ENCODE measurements around the gene RASSF8.

RASSF8 gene

DNA sequence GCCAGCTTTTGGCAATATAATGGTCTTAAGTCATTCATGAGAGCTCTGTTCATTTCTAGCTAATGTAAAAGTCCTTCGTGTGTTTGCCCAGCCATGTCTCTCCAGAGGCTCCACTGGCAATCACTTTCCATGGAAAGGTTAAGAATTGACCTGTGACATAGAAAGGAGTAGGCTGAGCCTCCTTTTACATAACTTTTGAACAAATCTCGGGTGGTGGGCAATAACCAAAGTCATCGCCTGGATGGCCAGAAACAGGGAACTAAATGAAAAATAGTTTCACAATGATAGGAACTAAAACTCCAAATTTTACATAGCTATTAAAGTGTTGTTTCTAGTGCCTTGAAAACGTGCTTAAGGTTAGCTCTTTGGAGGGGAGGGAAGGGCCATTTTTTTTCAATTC lies 159.8 kb downstream of the RASSF8 start:
- H3K9me3 ChIP-seq (ENCODE audit: control insufficient read depth in 5 of 5, low read length in 5 of 5): no peaks in the 10 kb centered on the region
- H3K27me3 ChIP-seq (ENCODE audit: control insufficient read depth in 5 of 5, insufficient read depth in 4 of 5, low read length in 5 of 5): peaks cover 0 to 7% (median 0%) of the 10 kb centered on the region in 5 donors
- H3K4me3 ChIP-seq (ENCODE audit: low read depth in 1 of 5, low read length in 5 of 5): no peak overlapping the region
- H3K36me3 ChIP-seq (ENCODE audit: control insufficient read depth in 5 of 5, insufficient read depth in 5 of 5, low read length in 5 of 5): no peaks in the 10 kb centered on the region
- H3K4me1 ChIP-seq (ENCODE audit: control insufficient read depth in 5 of 5, insufficient read depth in 5 of 5, low read length in 5 of 5): peaks cover 3 to 78% (median 58%) of the 10 kb centered on the region in 5 donors
- H3K27ac ChIP-seq (ENCODE audit: low read depth, low read length): peak overlapping the region; percentile 94
- H3K9ac ChIP-seq (ENCODE audit: low read length in 5 of 5): peak overlapping the region in 1 of 5 donors; percentile 63

DNA sequence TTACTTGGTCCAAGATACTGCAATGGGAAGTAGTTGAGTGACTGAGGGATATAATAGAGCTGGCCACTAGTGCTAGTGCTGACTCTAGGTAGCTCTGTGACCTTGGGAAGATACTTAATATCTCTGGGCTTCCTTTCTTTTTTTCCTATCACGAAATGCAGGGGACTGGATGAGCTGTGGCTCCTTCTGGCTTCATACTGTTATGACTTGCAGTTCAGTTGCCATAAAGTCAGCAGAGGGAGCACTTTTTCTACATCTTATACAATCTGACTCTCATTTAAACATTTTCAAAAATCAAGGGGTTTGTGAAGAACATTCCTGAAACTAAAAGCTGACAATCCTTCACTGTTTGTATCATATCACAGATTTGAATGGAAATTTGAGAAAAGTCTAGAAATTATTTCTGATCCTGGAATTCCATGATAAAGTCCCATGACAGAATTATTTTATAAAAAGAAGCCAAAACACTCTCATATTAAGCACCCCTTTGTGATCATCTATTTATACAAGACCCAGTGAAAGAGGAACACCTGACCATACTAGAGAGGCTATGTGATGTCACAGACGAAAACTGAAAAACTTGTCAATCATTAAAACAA lies 161.0 kb downstream of the RASSF8 start:
- Histone ChIP-seq H3K4me1 (ENCODE audit: control insufficient read depth in 5 of 5, insufficient read depth in 5 of 5, low read length in 5 of 5) (peaks cover 2 to 82% (median 60%) of the 10 kb centered on the region in 5 donors), H3K27me3 (ENCODE audit: control insufficient read depth in 5 of 5, insufficient read depth in 4 of 5, low read length in 5 of 5) (peaks cover 0 to 5% (median 0%) of the 10 kb centered on the region in 5 donors), H3K36me3 (ENCODE audit: control insufficient read depth in 5 of 5, insufficient read depth in 5 of 5, low read length in 5 of 5) (no peaks in the 10 kb centered on the region), H3K9ac (ENCODE audit: low read length in 5 of 5) (peak overlapping the region; percentile 14 to 84 (median 29)), H3K9me3 (ENCODE audit: control insufficient read depth in 5 of 5, low read length in 5 of 5) (no peaks in the 10 kb centered on the region), H3K4me3 (ENCODE audit: low read depth in 1 of 5, low read length in 5 of 5) (no peak overlapping the region), H3K27ac (ENCODE audit: low read depth, low read length) (peak overlapping the region; percentile 94)

DNA sequence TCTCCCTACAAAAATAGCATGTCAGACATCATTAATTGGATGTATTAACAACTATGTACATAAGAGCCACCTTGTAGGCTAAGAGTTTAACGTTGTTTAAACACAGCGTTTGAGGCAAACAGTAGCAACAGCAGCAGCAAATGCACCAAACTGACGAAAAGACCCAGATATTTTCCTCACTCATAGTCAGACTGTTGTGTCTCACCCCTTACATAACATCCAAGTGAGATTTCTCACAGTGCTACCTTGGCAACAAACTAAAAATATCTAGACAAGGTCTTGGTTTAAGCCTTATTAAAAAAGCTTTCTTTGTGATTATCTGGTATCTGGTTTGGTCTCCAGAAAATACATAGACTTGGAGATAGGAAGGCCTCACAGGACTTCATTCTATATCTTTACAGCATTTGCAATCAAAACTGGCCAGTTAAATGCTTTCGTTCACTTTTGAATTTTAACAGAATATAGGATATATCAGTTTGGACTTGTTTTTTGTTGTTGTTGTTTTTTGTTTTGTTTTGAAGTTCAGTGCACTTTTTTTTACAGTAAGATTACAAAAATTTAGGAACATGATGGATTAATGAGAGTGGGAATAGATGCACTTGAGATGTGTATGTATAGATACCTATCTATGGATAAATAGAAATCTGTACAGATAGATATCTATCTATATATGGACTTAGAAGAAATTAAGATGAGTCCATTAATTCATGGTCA lies 162.2 kb downstream of the RASSF8 start:
- H3K27ac ChIP-seq (ENCODE audit: low read depth, low read length): peak overlapping the region; percentile 94
- peak overlapping the region in 3 of 5 donors; percentile 20 to 84 (median 83) for H3K9ac ChIP-seq (ENCODE audit: low read length in 5 of 5)
- H3K9me3 ChIP-seq (ENCODE audit: control insufficient read depth in 5 of 5, low read length in 5 of 5): no peaks in the 10 kb centered on the region
- peaks cover 0 to 5% (median 0%) of the 10 kb centered on the region in 5 donors for H3K27me3 ChIP-seq (ENCODE audit: control insufficient read depth in 5 of 5, insufficient read depth in 4 of 5, low read length in 5 of 5)
- H3K36me3 ChIP-seq (ENCODE audit: control insufficient read depth in 5 of 5, insufficient read depth in 5 of 5, low read length in 5 of 5): no peaks in the 10 kb centered on the region
- H3K4me1 ChIP-seq (ENCODE audit: control insufficient read depth in 5 of 5, insufficient read depth in 5 of 5, low read length in 5 of 5): peaks cover 0 to 75% (median 60%) of the 10 kb centered on the region in 5 donors
- peak overlapping the region in 2 of 5 donors; percentile 71 to 85 for H3K4me3 ChIP-seq (ENCODE audit: low read depth in 1 of 5, low read length in 5 of 5)

DNA sequence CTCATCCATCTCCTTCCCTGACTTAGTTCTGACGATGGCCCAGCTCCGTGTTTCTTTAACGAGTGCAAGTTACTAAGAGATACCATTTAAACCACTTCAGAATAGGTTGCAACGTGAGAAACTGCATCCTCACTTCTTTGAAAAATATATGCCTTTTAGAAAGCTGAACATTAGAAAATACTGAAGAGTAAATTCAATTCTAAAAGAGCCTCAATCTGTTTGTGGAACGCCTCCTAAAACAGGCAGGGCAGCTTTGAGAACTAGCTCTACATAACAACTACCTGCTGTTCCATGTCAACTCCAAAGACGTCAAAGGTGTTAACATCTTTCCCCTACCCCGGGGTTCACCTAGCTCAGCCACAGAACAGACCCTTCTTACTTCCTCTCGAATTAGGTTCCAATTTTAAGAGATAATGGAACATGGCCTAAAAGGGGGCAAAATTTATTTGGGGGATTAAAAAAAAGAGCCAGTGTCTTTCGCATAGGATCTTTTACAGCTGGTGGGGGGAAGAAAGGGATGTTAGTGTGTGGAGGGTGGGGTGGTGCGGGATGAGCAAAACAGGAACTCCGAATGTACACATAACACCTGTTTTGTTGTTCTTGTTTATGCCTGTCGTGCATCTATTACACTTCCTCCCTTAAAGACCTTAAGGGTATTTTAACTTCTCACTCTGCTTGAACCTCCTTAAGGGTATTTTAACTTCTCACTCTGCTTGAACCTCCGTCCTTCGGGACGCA lies 163.0 kb downstream of the RASSF8 start:
- peaks cover 0 to 73% (median 62%) of the 10 kb centered on the region in 5 donors for H3K4me1 ChIP-seq (ENCODE audit: control insufficient read depth in 5 of 5, insufficient read depth in 5 of 5, low read length in 5 of 5)
- peak overlapping the region; percentile 64 to 85 (median 71) for H3K4me3 ChIP-seq (ENCODE audit: low read depth in 1 of 5, low read length in 5 of 5)
- H3K9me3 ChIP-seq (ENCODE audit: control insufficient read depth in 5 of 5, low read length in 5 of 5): no peaks in the 10 kb centered on the region
- peak overlapping the region; percentile 55 to 84 (median 75) for H3K9ac ChIP-seq (ENCODE audit: low read length in 5 of 5)
- H3K27ac ChIP-seq (ENCODE audit: low read depth, low read length): peak overlapping the region; percentile 94
- H3K36me3 ChIP-seq (ENCODE audit: control insufficient read depth in 5 of 5, insufficient read depth in 5 of 5, low read length in 5 of 5): no peaks in the 10 kb centered on the region
- H3K27me3 ChIP-seq (ENCODE audit: control insufficient read depth in 5 of 5, insufficient read depth in 4 of 5, low read length in 5 of 5): peaks cover 0 to 5% (median 0%) of the 10 kb centered on the region in 5 donors

DNA sequence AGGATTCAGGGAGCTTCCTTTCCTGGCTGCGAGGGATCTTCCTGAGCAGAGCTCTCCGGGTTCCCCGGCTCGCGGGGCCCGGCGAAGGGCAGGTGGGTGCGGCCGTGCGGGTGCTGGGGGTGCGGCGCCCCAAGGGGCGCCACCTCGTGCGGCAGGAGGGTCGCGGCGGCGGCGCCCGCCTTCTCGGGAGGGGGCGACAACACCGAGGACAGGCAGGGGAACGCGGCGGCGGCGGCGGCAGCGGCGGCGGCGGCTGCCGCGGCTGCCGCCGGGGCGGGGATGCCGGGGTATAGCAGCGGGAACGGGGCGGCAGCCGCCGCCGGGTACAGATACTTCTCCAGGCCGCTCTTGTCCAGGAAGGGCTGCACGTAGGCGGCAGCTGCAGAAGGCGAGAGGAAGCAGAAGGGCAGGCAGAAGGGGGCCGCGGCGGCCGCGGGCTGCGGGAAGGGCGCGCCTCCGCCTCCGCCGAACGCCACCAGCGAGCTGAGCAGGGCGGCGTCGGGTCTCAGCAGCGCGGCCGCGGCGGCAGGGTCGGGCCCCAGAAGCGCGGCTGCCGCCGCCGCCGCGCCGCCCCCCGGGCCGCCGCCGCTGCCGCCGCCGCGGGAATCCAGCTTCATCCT lies 163.7 kb downstream of the RASSF8 start:
- Histone ChIP-seq H3K9me3 (ENCODE audit: control insufficient read depth in 5 of 5, low read length in 5 of 5) (no peaks in the 10 kb centered on the region), H3K9ac (ENCODE audit: low read length in 5 of 5) (peak overlapping the region; percentile 64 to 84 (median 75)), H3K27me3 (ENCODE audit: control insufficient read depth in 5 of 5, insufficient read depth in 4 of 5, low read length in 5 of 5) (peaks cover 0 to 5% (median 0%) of the 10 kb centered on the region in 5 donors), H3K4me1 (ENCODE audit: control insufficient read depth in 5 of 5, insufficient read depth in 5 of 5, low read length in 5 of 5) (peaks cover 0 to 74% (median 62%) of the 10 kb centered on the region in 5 donors), H3K4me3 (ENCODE audit: low read depth in 1 of 5, low read length in 5 of 5) (peak overlapping the region; percentile 64 to 85 (median 71)), H3K36me3 (ENCODE audit: control insufficient read depth in 5 of 5, insufficient read depth in 5 of 5, low read length in 5 of 5) (no peaks in the 10 kb centered on the region), H3K27ac (ENCODE audit: low read depth, low read length) (peak overlapping the region; percentile 94)

DNA sequence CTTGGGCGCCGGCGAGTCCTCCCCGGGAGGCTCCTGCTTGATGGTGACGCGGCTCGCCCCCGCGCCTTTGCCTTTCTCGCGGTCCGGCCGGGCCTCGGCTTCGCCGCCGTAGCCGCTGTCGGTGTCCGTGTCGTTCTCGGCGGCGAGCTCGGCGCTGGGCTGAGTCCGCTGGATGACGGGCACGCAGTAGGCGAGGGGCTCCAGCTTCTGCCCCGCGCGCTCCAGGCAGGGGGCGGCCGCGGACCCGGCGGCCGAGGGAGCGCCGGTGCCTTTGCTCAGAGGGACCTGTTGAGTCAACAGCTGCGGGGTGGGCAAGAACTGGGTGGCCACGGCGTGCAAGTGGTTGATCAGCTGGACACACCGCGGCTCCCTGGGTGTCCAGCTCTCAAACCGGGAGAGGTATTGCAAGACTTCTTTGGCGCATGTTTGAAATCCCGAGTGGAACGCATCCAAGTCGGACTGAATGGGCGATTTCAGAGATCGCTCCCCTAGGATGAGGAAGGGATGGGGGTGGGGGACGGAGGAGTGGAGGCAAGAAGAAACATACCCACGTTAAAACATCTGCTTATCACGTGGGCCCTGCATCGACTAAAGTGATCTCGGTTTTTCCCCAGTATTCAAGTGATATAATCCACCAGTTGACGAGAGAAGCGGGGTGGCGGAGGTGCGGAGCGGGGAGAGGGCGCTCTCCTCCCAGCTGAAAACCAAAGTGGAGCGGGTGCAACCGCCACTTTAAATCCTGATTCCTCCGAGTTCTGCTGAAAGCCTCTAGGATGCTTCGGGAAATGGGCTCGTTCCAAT lies 164.4 kb downstream of the RASSF8 start:
- H3K27me3 ChIP-seq (ENCODE audit: control insufficient read depth in 5 of 5, insufficient read depth in 4 of 5, low read length in 5 of 5): peaks cover 0 to 6% (median 0%) of the 10 kb centered on the region in 5 donors
- peak overlapping the region; percentile 63 to 84 (median 65) for H3K9ac ChIP-seq (ENCODE audit: low read length in 5 of 5)
- H3K4me3 ChIP-seq (ENCODE audit: low read depth in 1 of 5, low read length in 5 of 5): peak overlapping the region; percentile 64 to 93 (median 77)
- peak overlapping the region; percentile 94 for H3K27ac ChIP-seq (ENCODE audit: low read depth, low read length)
- no peaks in the 10 kb centered on the region for H3K36me3 ChIP-seq (ENCODE audit: control insufficient read depth in 5 of 5, insufficient read depth in 5 of 5, low read length in 5 of 5)
- H3K9me3 ChIP-seq (ENCODE audit: control insufficient read depth in 5 of 5, low read length in 5 of 5): no peaks in the 10 kb centered on the region
- H3K4me1 ChIP-seq (ENCODE audit: control insufficient read depth in 5 of 5, insufficient read depth in 5 of 5, low read length in 5 of 5): peaks cover 0 to 73% (median 59%) of the 10 kb centered on the region in 5 donors

DNA sequence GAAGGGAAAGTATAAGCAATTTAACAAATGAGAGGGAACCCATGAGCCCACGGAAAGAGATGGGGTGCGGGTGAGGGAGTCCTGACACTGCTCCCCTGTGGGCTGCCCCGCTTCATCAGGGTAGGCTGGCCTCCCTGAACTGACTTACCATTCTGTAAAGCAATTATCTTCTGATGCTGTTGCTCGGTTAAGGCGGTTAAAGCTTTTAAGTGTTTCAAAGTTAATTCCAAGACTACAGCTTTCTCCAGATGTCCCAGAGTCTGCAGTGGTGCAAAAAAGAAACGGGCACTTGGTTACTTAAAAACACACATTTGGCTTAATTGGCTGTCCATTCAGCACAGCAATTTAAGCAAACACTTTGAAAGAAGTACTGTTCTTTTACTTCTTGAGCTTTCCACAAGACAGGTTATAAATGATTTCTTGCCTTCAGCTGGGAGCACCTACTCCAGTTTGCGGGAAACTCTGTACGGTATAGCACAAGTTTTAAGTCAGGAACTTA lies 165.0 kb downstream of the RASSF8 start:
- peak overlapping the region in 4 of 5 donors; percentile 64 to 84 (median 73) for H3K9ac ChIP-seq (ENCODE audit: low read length in 5 of 5)
- peaks cover 0 to 11% (median 0%) of the 10 kb centered on the region in 5 donors for H3K27me3 ChIP-seq (ENCODE audit: control insufficient read depth in 5 of 5, insufficient read depth in 4 of 5, low read length in 5 of 5)
- peak overlapping the region; percentile 64 to 93 (median 77) for H3K4me3 ChIP-seq (ENCODE audit: low read depth in 1 of 5, low read length in 5 of 5)
- H3K9me3 ChIP-seq (ENCODE audit: control insufficient read depth in 5 of 5, low read length in 5 of 5): no peaks in the 10 kb centered on the region
- H3K4me1 ChIP-seq (ENCODE audit: control insufficient read depth in 5 of 5, insufficient read depth in 5 of 5, low read length in 5 of 5): peaks cover 0 to 68% (median 55%) of the 10 kb centered on the region in 5 donors
- no peaks in the 10 kb centered on the region for H3K36me3 ChIP-seq (ENCODE audit: control insufficient read depth in 5 of 5, insufficient read depth in 5 of 5, low read length in 5 of 5)
- H3K27ac ChIP-seq (ENCODE audit: low read depth, low read length): peak overlapping the region; percentile 94

DNA sequence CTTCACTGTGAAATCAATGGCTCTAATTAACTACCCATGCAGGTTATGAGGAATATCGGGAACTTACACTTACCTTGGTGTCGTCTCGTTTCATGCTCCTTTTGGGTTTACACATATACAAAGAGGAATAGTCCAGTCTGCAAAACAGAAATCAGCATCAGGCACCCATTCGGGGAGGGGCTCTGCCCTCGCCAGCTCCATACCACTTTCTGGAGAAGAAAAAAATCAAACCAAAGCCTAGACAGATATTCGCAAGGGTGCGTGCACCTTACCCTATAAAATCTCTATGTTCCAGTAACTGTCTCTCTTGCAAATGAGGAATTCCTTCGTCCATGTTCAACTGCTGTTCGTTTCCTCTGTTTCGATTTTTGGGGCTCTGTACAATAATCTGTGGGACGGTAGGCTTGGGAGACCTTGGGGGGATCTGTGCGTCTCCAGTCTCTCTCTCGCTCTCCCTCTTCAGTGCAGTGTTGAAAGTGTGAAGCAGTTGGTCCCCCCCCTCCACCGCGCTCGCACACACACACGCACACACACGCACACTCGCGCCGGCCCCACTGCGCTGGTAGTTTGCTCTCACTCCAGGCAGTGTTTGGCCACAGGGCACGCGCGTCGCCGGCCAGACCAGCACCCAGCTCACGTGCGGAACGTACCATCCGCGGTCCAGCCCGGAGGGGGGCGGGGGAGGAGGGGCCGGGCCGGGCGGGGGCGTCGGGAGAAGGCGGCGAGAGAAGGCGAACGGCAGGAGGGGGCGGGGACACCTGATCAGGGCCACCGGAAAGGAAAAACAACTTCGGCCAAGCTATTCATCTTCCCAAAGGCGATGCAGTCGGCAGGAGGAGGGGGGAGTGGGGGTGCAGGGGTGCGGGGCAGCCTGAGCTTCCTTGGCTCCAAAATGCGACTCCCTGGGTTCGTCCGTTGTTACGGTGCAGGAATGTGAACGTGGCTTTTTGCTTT lies 166.2 kb downstream of the RASSF8 start, which contains the start of gene BHLHE41:
Gene BHLHE41, minus strand, starts transcription at position 592 of the 954 bp plus-strand sequence. Its CDS starts 258 bp downstream, at position 334.
- peak within 1 kb of the TSS; percentile 73 to 87 (median 81) for H3K9ac ChIP-seq (ENCODE audit: low read length in 5 of 5)
- H3K27ac ChIP-seq (ENCODE audit: low read depth, low read length): peak within 1 kb of the TSS; percentile 94
- H3K9me3 ChIP-seq (ENCODE audit: control insufficient read depth in 5 of 5, low read length in 5 of 5): no peaks in the 10 kb centered on the region
- no peaks in the 10 kb centered on the region for H3K36me3 ChIP-seq (ENCODE audit: control insufficient read depth in 5 of 5, insufficient read depth in 5 of 5, low read length in 5 of 5)
- peak within 1 kb of the TSS; percentile 64 to 94 (median 77) for H3K4me3 ChIP-seq (ENCODE audit: low read depth in 1 of 5, low read length in 5 of 5)
- peaks cover 0 to 11% (median 0%) of the 10 kb centered on the region in 5 donors for H3K27me3 ChIP-seq (ENCODE audit: control insufficient read depth in 5 of 5, insufficient read depth in 4 of 5, low read length in 5 of 5)
- H3K4me1 ChIP-seq (ENCODE audit: control insufficient read depth in 5 of 5, insufficient read depth in 5 of 5, low read length in 5 of 5): peaks cover 0 to 61% (median 50%) of the 10 kb centered on the region in 5 donors

Data from subcutaneous abdominal adipose tissue (tissue), 5 donors.